Fibroblast of lung (primary cell): ENCODE results near the gene RELCH.

Experiments used
- EZH2 ChIP-seq: IDR thresholded peaks from 2 replicates; pipeline ENCODE4 v1.5.1; 2012; ENCODE audit warnings: low read length, control low read depth, mild to moderate bottlenecking; ENCODE audit errors: missing control alignments
- TF ChIP-seq, protein P1 (sequence below), 2 donors: IDR thresholded peaks in 1 of 2; conservative IDR thresholded peaks in 1 of 2; 1 replicate in 1 of 2; 2 replicates in 1 of 2; pipeline ENCODE4 v1.5.1; 2011 to 2012; ENCODE audit warnings: low read length in 2 of 2, control low read depth in 1 of 2, inconsistent platforms in 1 of 2, low read depth in 1 of 2, mild to moderate bottlenecking in 1 of 2

- TF ChIP-seq, protein P1, sequence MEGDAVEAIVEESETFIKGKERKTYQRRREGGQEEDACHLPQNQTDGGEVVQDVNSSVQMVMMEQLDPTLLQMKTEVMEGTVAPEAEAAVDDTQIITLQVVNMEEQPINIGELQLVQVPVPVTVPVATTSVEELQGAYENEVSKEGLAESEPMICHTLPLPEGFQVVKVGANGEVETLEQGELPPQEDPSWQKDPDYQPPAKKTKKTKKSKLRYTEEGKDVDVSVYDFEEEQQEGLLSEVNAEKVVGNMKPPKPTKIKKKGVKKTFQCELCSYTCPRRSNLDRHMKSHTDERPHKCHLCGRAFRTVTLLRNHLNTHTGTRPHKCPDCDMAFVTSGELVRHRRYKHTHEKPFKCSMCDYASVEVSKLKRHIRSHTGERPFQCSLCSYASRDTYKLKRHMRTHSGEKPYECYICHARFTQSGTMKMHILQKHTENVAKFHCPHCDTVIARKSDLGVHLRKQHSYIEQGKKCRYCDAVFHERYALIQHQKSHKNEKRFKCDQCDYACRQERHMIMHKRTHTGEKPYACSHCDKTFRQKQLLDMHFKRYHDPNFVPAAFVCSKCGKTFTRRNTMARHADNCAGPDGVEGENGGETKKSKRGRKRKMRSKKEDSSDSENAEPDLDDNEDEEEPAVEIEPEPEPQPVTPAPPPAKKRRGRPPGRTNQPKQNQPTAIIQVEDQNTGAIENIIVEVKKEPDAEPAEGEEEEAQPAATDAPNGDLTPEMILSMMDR (conservative IDR thresholded peaks at IDR 0.05 in 1 of 2, IDR thresholded peaks at IDR 0.05 in 1 of 2; ENCODE audit: low read depth in 1 of 2, low read length in 2 of 2): no peak
- no peak for TF ChIP-seq EZH2
Observed at GRCh38 chr18:62287781-62288664, 101.0 kb downstream of the RELCH start.
